Psoas muscle (tissue), 8 donors: Measurements from ENCODE around the gene OR10J1. TPM values are rescaled to one million over a fixed set of nuclear protein-coding genes. Genes with fewer than 3 reads are reported as not detected.
"Not testable (repeated sequence)": the region's sequence is repeated elsewhere in the genome, so short reads cannot be mapped to it uniquely, and the experiment has no call there.

Experiments
- ATAC-seq, 4 donors: fragments of 200-7000 bp; cut with Tn5 transposase; one replicate each; pipeline ENCODE4 v1.9.1; 2020; ENCODE audit warnings: moderate library complexity in 3 of 4, mild to moderate bottlenecking in 2 of 4
- DNase-seq, 2 donors: peaks; one replicate each; pipeline ENCODE4 v3.0.0-alpha.2; 2020
- H3K27ac ChIP-seq: fragments of 200-600 bp; one replicate; pipeline ENCODE4 v1.8.0; 2022
- H3K27me3 ChIP-seq, 3 donors: fragments of 200-600 bp in 1 of 3; one replicate each; pipeline versions ENCODE4 v1.6.1 to v1.8.0; 2013 to 2022; ENCODE audit warnings: low read length in 2 of 3, mild to moderate bottlenecking in 2 of 3, moderate library complexity in 1 of 3; ENCODE audit not compliant: insufficient read depth in 3 of 3
- H3K36me3 ChIP-seq, 2 donors: fragments of 200-600 bp in 1 of 2; one replicate each; pipeline versions ENCODE4 v1.6.1 to v1.8.0; 2013 to 2022; ENCODE audit warnings: low read depth in 1 of 2, mild to moderate bottlenecking in 1 of 2, moderate library complexity in 1 of 2; ENCODE audit not compliant: insufficient read depth in 1 of 2
- H3K4me1 ChIP-seq: fragments of 200-600 bp; one replicate; pipeline ENCODE4 v1.8.0; 2022
- H3K4me3 ChIP-seq: fragments of 200-600 bp; one replicate; pipeline ENCODE4 v1.8.0; 2022; ENCODE audit warnings: mild to moderate bottlenecking
- H3K9me3 ChIP-seq: fragments of 200-600 bp; one replicate; pipeline ENCODE4 v1.8.0; 2022
- CTCF ChIP-seq: fragments of 200-600 bp; IDR thresholded peaks from one replicate; pipeline ENCODE4 v1.8.0; 2022; ENCODE audit warnings: antibody characterized with exemption
- WGBS, 3 donors: extraction: QIAGEN DNeasy Blood & Tissue Kit; methylation state at CpG; one replicate each; pipeline versions ENCODE4 v1.1.6 to v1.1.7; 2013; 5-methylcytosine and 5-hydroxymethylcytosine counted together
- intact Hi-C, 2 donors: fragments of 100-400 bp; cut with DNase I; formaldehyde crosslinking; loops; one replicate each; pipeline versions ENCODE4 v1.11.0 to v1.14.2; 2022
- polyA plus RNA-seq, 3 donors: library from polyadenylated mRNA; stranded (reverse); fragments of 200-250 nt; gene quantifications; one replicate each; pipeline ENCODE4 v1.2.3, GENCODE V29; 2013
- total RNA-seq, 4 donors: library from RNA; stranded (reverse); fragmentation: NEBNext Ultra II Directional in 2 of 4; extraction: Animal tissue kit (Norgen Biotek cat#: 25700) in 2 of 4; gene quantifications; one replicate each; pipeline versions ENCODE4 v1.2.1 to v1.2.4, GENCODE V29; 2021 to 2023
- donor health status: healthy with polysubstance abuse.
- donor health status: DM: no; HTN: no; CAD: no; lungs with moderate emphysema.
- donor health status: Bipolar disorder and iron deficiency.
- donor health status: healthy.
- donor health status: DM: yes; HTN: yes; CAD: no.
- donor health status: DM: no; HTN: no; CAD: no.
- donor health status: DM: no; HTN: no; CAD: no.
- donor health status: DM: yes; HTN: yes; CAD: no.

The OR10J1 gene
- total and polyA plus RNA-seq, 7 donors: not detected

- Histone ChIP-seq H3K36me3 (no peaks in the 10 kb centered on the region), H3K27me3 (no peaks in the 10 kb centered on the region), H3K9me3 (peaks cover 7% of the 10 kb centered on the region), H3K27ac (no peak overlapping the region), H3K4me1 (no peaks in the 10 kb centered on the region), H3K4me3 (no peak overlapping the region)
- DNase-seq (no peak), ATAC-seq (no peak)
- WGBS, 3 donors: 55 to 69% (median 61%) methylated on average over 1 of the region's 1 CpG
- intact Hi-C loops: no loop called here
- TF ChIP-seq CTCF: no peak
Measured at GRCh38 chr1:159448181-159448580, 8.7 kb downstream of the OR10J1 start.

- H3K4me1 ChIP-seq, intact Hi-C loops, H3K27ac ChIP-seq, H3K9me3 ChIP-seq, H3K36me3 ChIP-seq, H3K27me3 ChIP-seq, ATAC-seq, H3K4me3 ChIP-seq, DNase-seq: not testable (repeated sequence)
- 89 to 100% (median 93%) methylated on average over 2 to 18 of the region's 23 CpGs for WGBS, 3 donors
Measured at GRCh38 chr1:159449605-159450004, 10.1 kb downstream of the OR10J1 start.

GRCh38 chr1:159459551-159459950, 20.0 kb downstream of the OR10J1 start:
- no peak for ATAC-seq
- Histone ChIP-seq H3K9me3 (peaks cover 15% of the 10 kb centered on the region), H3K27me3 (peaks cover 0 to 2% (median 0%) of the 10 kb centered on the region in 3 donors), H3K4me1 (no peaks in the 10 kb centered on the region), H3K27ac (no peak overlapping the region), H3K36me3 (no peaks in the 10 kb centered on the region), H3K4me3 (no peak overlapping the region)
- intact Hi-C loops: no loop called here
- no peak for TF ChIP-seq CTCF
- 65 to 77% (median 67%) methylated on average over 2 of the region's 2 CpGs for WGBS, 3 donors
- no peak for DNase-seq

- no peak for TF ChIP-seq CTCF
- intact Hi-C loops: loop anchor here in 1 of 2 donors (5.0 kb wide), 1 partner anchor 348 kb away; no protein-coding TSS in a partner anchor
- Histone ChIP-seq H3K36me3 (no peaks in the 10 kb centered on the region), H3K27me3 (peaks cover 0 to 2% (median 0%) of the 10 kb centered on the region in 3 donors), H3K9me3 (peaks cover 15% of the 10 kb centered on the region), H3K4me3 (no peak overlapping the region), H3K27ac (no peak overlapping the region), H3K4me1 (no peaks in the 10 kb centered on the region)
- WGBS, 3 donors: 80 to 81% (median 81%) methylated on average over 3 of the region's 3 CpGs
- DNase-seq (no peak), ATAC-seq (no peak)
Measured at GRCh38 chr1:159465191-159465603, 25.7 kb downstream of the OR10J1 start.

GRCh38 chr1:159468321-159468720, 28.8 kb downstream of the OR10J1 start:
- no peak for DNase-seq
- H3K4me1 ChIP-seq: no peaks in the 10 kb centered on the region
- H3K4me3 ChIP-seq: no peak overlapping the region
- no peaks in the 10 kb centered on the region for H3K36me3 ChIP-seq
- ATAC-seq: no peak
- H3K9me3 ChIP-seq: no peaks in the 10 kb centered on the region
- H3K27ac ChIP-seq: no peak overlapping the region
- WGBS, 3 donors: 84 to 88% (median 87%) methylated on average over 2 of the region's 2 CpGs
- no peak for TF ChIP-seq CTCF
- intact Hi-C loops: loop anchor here in 1 of 2 donors (5.0 kb wide), 1 partner anchor 351 kb away; no protein-coding TSS in a partner anchor
- H3K27me3 ChIP-seq: no peaks in the 10 kb centered on the region
